IMR-90 (cell line): ENCODE data around the gene SPDEF. TPM values are rescaled to one million over a fixed set of nuclear protein-coding genes. Genes with fewer than 3 reads are reported as not detected.

ENCODE experiments used
- BHLHE40 ChIP-seq: fragments of 150-350 bp; IDR thresholded peaks from 2 replicates; pipeline ENCODE4 v1.6.1; 2016; ENCODE audit warnings: mild to moderate bottlenecking, low read depth, low read length
- RAD21 ChIP-seq: IDR thresholded peaks from 2 replicates; pipeline ENCODE4 v1.6.1; 2012; ENCODE audit warnings: low read length, improper control_type of control experiment
- RFX5 ChIP-seq: IDR thresholded peaks from 2 replicates; pipeline ENCODE4 v1.8.0; 2012; ENCODE audit warnings: low read depth, mild to moderate bottlenecking, low read length, moderate library complexity
- polyA plus RNA-seq, 3 experiments: library from polyadenylated mRNA; depleted of rRNA; stranded (reverse); fragments of >200 nt; gene quantifications; 2 replicates each; pipeline ENCODE4 v1.2.3, GENCODE V29; 2012; ENCODE audit warnings: low replicate concordance in 1 of 3
- total RNA-seq: library from RNA; depleted of rRNA; stranded (reverse); fragments of >200 nt; gene quantifications from 2 replicates; pipeline ENCODE4 v1.2.3, GENCODE V29; 2012

SPDEF gene
- total and polyA plus RNA-seq, 2 of the 4 experiments (the other 2 are of a cell fraction) = 0.05 TPM; not detected in 1

- no peak for TF ChIP-seq BHLHE40
- no peak for TF ChIP-seq RFX5
- TF ChIP-seq RAD21 = no peak
Measured at GRCh38 chr6:34527751-34528670, 28.1 kb downstream of the SPDEF start (continued).
